Sigmoid colon (tissue), 7 donors: ENCODE data around the gene ID1. TPM values are rescaled to one million over a fixed set of nuclear protein-coding genes. Genes with fewer than 3 reads are reported as not detected.
"Not testable (repeated sequence)": the region's sequence is repeated elsewhere in the genome, so short reads cannot be mapped to it uniquely, and the experiment has no call there.

Source experiments
- DNase-seq: peaks from one replicate; pipeline ENCODE4 v3.0.0-alpha.2; 2019
- H3K27ac ChIP-seq, 4 donors: fragments of 200-600 bp; sonication (generic); one replicate each; pipeline ENCODE4 v1.5.1; 2016 to 2019; ENCODE audit warnings: mild to moderate bottlenecking in 1 of 4
- H3K27me3 ChIP-seq, 3 donors: fragments of 200-600 bp; sonication (generic); one replicate each; pipeline ENCODE4 v1.5.1; 2019; ENCODE audit warnings: mild to moderate bottlenecking in 1 of 3
- H3K36me3 ChIP-seq, 4 donors: fragments of 200-600 bp; sonication (generic); one replicate each; pipeline ENCODE4 v1.5.1; 2016 to 2019
- H3K4me1 ChIP-seq, 4 donors: fragments of 200-600 bp; sonication (generic); one replicate each; pipeline ENCODE4 v1.5.1; 2017 to 2019
- H3K4me3 ChIP-seq, 4 donors: fragments of 200-600 bp; sonication (generic); one replicate each; pipeline ENCODE4 v1.5.1; 2017 to 2019; ENCODE audit warnings: mild to moderate bottlenecking in 2 of 4, moderate library complexity in 1 of 4
- H3K9me3 ChIP-seq, 4 donors: fragments of 200-600 bp in 3 of 4; sonication (generic) in 3 of 4; one replicate each; pipeline versions ENCODE4 v1.5.1 to v1.6.1; 2013 to 2019
- EP300 ChIP-seq, 4 donors: sonication (generic); formaldehyde crosslinking; IDR thresholded peaks; one replicate each; pipeline ENCODE4 v1.6.1; 2017; ENCODE audit warnings: antibody characterized with exemption in 4 of 4
- POLR2A ChIP-seq, 2 donors: fragments of 450-650 bp; IDR thresholded peaks; one replicate each; pipeline ENCODE4 v1.6.1; 2016; ENCODE audit warnings: antibody characterized with exemption in 2 of 2, mild to moderate bottlenecking in 2 of 2, moderate library complexity in 2 of 2
- POLR2AphosphoS5 ChIP-seq, 4 donors: sonication (generic); formaldehyde crosslinking; IDR thresholded peaks; one replicate each; pipeline ENCODE4 v1.6.1; 2017; ENCODE audit warnings: antibody characterized with exemption in 4 of 4
- WGBS, 2 donors: extraction: QIAGEN DNeasy Blood & Tissue Kit; methylation state at CpG; one replicate each; pipeline ENCODE4 v1.1.7; 2013; 5-methylcytosine and 5-hydroxymethylcytosine counted together
- intact Hi-C: fragments of 100-400 bp; cut with DNase I; formaldehyde crosslinking; loops from one replicate; pipeline ENCODE4 v1.15.1; 2023
- polyA plus RNA-seq, 3 donors: library from polyadenylated mRNA; stranded (reverse); fragments of 200-250 nt; gene quantifications; one replicate each; pipeline ENCODE4 v1.2.3, GENCODE V29; 2013
- total RNA-seq, 4 donors: library from RNA; depleted of rRNA; stranded (reverse); fragments of >200 nt; gene quantifications; one replicate each; pipeline ENCODE4 v1.1.0, GENCODE V29; 2016
- TF ChIP-seq, protein P1 (sequence below), 4 experiments: fragments of 450-650 bp in 3 of 4; fragments of 200-600 bp in 1 of 4; IDR thresholded peaks; one replicate each; pipeline ENCODE4 v1.5.1; 2016 to 2019; ENCODE audit warnings: antibody characterized with exemption in 4 of 4, mild to moderate bottlenecking in 3 of 4, moderate library complexity in 2 of 4
- donor health status: healthy with polysubstance abuse.
- donor health status: Bipolar disorder and iron deficiency.
- donor health status: healthy.

ID1 gene
- total and polyA plus RNA-seq, 7 donors = 111 to 368 (median 230) TPM

DNA sequence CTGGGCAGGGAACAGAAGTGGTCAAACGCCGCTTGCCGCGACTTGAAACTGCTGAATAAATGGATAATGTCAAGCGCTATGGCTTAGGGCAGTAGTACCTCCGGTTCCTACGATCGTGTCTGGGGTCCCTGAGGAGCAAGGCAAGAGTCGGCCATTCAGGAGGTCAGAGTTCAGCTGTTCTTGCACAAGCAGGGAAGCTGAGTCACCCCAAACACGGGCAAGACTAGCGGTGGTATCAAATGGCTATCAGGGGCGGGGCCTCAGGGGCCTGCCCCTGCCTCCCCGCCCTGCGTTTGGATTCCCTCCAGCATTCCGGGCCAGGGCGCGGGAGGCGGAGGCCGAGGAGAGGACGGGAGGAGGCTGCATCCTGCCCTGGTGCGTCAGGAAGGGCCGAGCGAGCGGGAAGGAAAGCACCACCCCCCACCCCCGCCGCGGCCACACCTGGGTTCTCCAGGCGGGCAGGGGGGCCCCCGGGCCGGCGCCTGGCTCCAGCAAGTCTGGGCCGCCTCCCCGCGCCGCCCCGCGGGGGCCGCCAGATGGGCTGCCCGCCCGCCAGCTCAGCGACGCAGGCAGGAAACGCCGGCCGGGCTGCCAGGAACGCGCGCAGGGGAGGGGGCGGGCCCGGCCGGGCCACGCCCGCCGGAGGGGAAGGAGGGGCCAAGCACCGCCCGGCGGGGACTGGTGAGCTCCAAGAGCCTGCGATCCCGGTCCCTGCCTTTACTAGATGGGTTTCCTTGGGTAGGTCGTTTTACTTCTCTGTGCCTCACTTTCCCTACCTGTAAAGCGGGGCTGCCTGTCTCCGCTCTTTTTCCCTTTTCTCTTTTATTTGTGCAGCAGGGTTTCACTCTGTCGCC is 32.2 kb upstream of the ID1 start:
- WGBS, 2 donors = 1% methylated on average over 63 of the region's 63 CpGs
- Histone ChIP-seq H3K4me3 (peak overlapping the region; percentile 43 to 72 (median 58)), H3K9me3 (no peaks in the 10 kb centered on the region), H3K27me3 (no peaks in the 10 kb centered on the region), H3K27ac (peak overlapping the region; percentile 90 to 95 (median 92)), H3K4me1 (peaks cover 0 to 26% (median 16%) of the 10 kb centered on the region in 4 donors), H3K36me3 (peaks cover 0 to 11% (median 0%) of the 10 kb centered on the region in 4 donors)
- TF ChIP-seq POLR2A (IDR thresholded peaks at IDR 0.05) = peak; percentile 29 to 36
- peak in 1 of 4 donors; percentile 65 for TF ChIP-seq EP300 (IDR thresholded peaks at IDR 0.05)
- peak; percentile 78 to 92 (median 88) for TF ChIP-seq POLR2AphosphoS5 (IDR thresholded peaks at IDR 0.05)
- TF ChIP-seq, protein P1, sequence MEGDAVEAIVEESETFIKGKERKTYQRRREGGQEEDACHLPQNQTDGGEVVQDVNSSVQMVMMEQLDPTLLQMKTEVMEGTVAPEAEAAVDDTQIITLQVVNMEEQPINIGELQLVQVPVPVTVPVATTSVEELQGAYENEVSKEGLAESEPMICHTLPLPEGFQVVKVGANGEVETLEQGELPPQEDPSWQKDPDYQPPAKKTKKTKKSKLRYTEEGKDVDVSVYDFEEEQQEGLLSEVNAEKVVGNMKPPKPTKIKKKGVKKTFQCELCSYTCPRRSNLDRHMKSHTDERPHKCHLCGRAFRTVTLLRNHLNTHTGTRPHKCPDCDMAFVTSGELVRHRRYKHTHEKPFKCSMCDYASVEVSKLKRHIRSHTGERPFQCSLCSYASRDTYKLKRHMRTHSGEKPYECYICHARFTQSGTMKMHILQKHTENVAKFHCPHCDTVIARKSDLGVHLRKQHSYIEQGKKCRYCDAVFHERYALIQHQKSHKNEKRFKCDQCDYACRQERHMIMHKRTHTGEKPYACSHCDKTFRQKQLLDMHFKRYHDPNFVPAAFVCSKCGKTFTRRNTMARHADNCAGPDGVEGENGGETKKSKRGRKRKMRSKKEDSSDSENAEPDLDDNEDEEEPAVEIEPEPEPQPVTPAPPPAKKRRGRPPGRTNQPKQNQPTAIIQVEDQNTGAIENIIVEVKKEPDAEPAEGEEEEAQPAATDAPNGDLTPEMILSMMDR (IDR thresholded peaks at IDR 0.05) = no peak
- DNase-seq = peak; percentile 98
- intact Hi-C loops = loop anchor here (1.0 to 5.0 kb wide), 2 partner anchors 31 to 149 kb away; partner anchors contain the start of gene BCL2L1

DNA sequence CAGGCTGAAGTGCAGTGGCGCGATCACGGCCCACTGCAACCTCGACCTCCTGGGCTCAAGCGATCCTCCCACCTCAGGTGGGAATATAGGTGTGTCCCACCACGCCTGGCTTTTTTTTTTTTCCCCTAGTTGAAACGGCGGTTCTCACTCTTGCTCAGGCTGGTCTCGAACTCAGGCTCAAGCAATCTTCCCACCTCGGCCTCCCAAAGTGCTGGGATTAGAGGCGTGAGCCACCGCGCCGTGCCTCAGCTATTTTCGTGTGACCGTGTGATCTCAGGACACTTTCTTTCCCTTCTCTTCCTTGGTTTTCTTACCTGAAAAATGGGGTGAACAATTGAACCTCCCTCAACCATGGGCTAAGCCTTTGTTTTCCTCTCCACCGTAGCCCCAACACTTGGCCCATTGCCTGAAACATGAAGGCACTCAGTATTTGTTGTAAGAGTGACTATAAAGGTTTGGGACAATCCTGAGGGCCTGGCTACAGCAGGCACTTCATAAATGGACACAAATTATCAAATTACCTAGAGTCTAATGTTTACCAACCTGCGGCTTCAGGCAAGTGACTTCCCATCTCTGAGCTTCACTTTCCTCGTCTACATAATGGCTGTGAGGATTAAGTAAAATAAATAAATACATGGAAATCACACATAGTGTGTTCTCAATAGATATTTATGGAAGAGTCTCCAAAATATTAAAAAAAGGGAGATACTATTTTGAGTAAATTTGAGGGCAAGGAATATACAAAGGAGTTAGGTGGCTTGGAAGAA is 31.4 kb upstream of the ID1 start:
- Histone ChIP-seq H3K9me3 (no peaks in the 10 kb centered on the region), H3K4me3 (peak overlapping the region; percentile 31 to 72 (median 58)), H3K27ac (peak overlapping the region; percentile 90 to 95 (median 92)), H3K4me1 (peaks cover 0 to 26% (median 16%) of the 10 kb centered on the region in 4 donors), H3K36me3 (peaks cover 0 to 9% (median 0%) of the 10 kb centered on the region in 4 donors), H3K27me3 (no peaks in the 10 kb centered on the region)
- peak; percentile 68 for DNase-seq
- intact Hi-C loops = loop anchor here (1.0 to 5.0 kb wide), 2 partner anchors 31 to 149 kb away; partner anchors contain the start of gene BCL2L1
- TF ChIP-seq EP300 (IDR thresholded peaks at IDR 0.05) (no peak), POLR2AphosphoS5 (IDR thresholded peaks at IDR 0.05) (no peak), POLR2A (IDR thresholded peaks at IDR 0.05) (no peak)
- TF ChIP-seq, protein P1 (IDR thresholded peaks at IDR 0.05) = no peak
- WGBS, 2 donors = 5 to 29% methylated on average over 19 of the region's 19 CpGs

DNA sequence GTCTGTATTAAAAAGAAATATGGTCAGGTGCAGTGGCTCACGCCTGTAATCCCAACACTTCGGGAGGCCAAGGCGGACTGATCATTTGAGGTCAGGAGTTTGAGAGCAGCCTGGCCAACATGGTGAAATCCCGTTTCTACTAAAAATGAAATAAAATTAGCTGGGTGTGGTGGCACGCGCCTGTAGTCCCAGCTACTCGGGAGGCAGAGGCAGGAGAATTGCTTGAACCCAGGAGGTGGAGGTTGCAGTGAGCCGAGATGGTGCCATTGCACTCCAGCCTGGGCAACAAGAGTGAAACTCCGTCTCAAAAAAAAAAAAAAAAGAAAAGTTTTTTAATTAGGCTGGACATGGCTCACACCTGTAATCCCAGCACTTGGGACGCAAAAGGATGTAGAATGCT is 30.1 kb upstream of the ID1 start:
- peaks cover 0 to 19% (median 16%) of the 10 kb centered on the region in 4 donors for H3K4me1 ChIP-seq
- not testable (repeated sequence) for H3K27ac ChIP-seq, H3K9me3 ChIP-seq

DNA sequence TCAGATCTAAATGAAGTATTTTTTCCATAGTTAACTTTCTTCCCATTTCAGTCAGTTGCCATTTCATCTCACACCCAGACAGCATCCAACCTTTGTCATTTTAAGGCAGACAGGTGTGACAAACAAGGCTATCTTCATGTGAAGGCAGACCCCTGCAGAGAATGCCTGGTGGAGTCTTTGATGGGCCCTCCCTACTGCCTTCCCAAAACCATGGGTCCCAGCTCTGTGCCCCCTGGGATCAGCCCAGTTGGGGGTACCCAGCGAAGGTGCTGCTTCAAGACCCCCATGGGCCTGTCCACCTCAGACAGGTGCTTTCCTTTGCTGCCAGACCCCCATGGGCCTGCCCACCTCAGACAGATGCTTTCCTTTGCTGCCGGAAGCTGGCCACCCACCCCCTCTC is 28.3 kb upstream of the ID1 start:
- WGBS, 2 donors = 69 to 95% methylated on average over 2 of the region's 2 CpGs
- TF ChIP-seq EP300 (IDR thresholded peaks at IDR 0.05) (no peak), POLR2A (IDR thresholded peaks at IDR 0.05) (no peak), POLR2AphosphoS5 (IDR thresholded peaks at IDR 0.05) (no peak)
- TF ChIP-seq, protein P1 (IDR thresholded peaks at IDR 0.05) = no peak
- no peak overlapping the region for H3K4me3 ChIP-seq
- H3K4me1 ChIP-seq = peaks cover 0 to 16% (median 14%) of the 10 kb centered on the region in 4 donors
- H3K27ac ChIP-seq = no peak overlapping the region
- intact Hi-C loops = no loop called here
- no peak for DNase-seq
- H3K9me3 ChIP-seq = no peaks in the 10 kb centered on the region
- no peaks in the 10 kb centered on the region for H3K36me3 ChIP-seq
- no peaks in the 10 kb centered on the region for H3K27me3 ChIP-seq

More for the DNA sequence above, 30.1 kb upstream of the ID1 start:
- H3K36me3 ChIP-seq, DNase-seq, H3K27me3 ChIP-seq, H3K4me3 ChIP-seq: not testable (repeated sequence)
- intact Hi-C loops = loop anchor here (5.0 kb wide), 1 partner anchor 147 kb away; the partner anchor contains the start of gene BCL2L1
- 89 to 95% methylated on average over 10 of the region's 10 CpGs for WGBS, 2 donors

DNA sequence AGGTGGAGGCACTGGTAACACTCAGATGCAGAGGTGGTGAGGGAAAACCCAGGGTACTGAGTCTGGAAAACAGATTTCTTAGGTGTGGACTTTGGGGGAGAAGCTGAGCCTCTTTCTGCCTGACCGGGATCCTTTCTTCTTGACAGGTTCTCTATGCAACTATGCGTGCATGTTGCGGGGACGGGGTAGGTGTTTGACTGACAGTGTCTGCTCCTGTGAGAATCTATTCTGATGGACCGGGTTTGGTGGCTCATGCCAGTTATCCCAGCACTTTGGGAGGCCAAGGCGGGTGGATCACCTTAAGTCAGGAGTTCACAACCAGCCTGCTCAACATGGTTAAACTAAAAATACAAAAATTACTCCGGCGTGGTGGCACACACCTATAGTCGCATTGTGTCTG is 27.9 kb upstream of the ID1 start:
- Histone ChIP-seq H3K4me1 (peaks cover 0 to 14% (median 10%) of the 10 kb centered on the region in 4 donors), H3K4me3 (no peak overlapping the region), H3K9me3 (no peaks in the 10 kb centered on the region), H3K27ac (no peak overlapping the region), H3K27me3 (no peaks in the 10 kb centered on the region), H3K36me3 (no peaks in the 10 kb centered on the region)
- TF ChIP-seq EP300 (IDR thresholded peaks at IDR 0.05) = no peak
- TF ChIP-seq, protein P1 (IDR thresholded peaks at IDR 0.05) = no peak
- TF ChIP-seq POLR2A (IDR thresholded peaks at IDR 0.05) = no peak
- TF ChIP-seq POLR2AphosphoS5 (IDR thresholded peaks at IDR 0.05) = no peak
- intact Hi-C loops = no loop called here
- WGBS, 2 donors = 92 to 93% methylated on average over 9 of the region's 9 CpGs
- DNase-seq = no peak
